ENCODE data around the gene C17orf107. TPM values are rescaled to one million over a fixed set of nuclear protein-coding genes. Genes with fewer than 3 reads are reported as not detected.
A peak's percentile ranks its signal among the peaks of the same experiment; 100 is the strongest.
"Not testable (repeated sequence)": the region's sequence is repeated elsewhere in the genome, so short reads cannot be mapped to it uniquely, and the experiment has no call there.

C17orf107 gene
- total RNA-seq, 1 donor from 2014 or later, result 3.0 TPM

DNA sequence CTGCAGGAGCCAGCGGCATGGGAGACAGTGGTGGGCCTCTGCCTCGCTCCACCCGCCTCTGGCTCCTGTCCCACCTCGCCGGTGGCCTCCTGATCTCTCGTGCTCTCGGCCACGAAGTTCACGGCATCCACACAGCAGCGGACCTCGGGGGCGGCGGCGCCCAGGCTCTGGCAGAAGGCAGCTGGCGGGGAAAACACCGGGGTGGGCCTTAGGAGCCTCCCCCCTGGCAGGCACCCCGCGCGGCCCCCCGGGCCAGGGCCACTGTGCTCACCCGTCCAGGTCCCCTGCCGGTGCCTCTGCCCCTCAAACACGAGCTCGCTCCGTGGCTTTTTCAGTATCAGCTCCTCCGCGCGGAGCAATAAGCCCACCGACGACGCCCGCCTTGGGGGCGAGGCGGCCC, 409 bp upstream of the C17orf107 start:
- no peak for DNase-seq (ENCODE audit: low spot score)

DNA sequence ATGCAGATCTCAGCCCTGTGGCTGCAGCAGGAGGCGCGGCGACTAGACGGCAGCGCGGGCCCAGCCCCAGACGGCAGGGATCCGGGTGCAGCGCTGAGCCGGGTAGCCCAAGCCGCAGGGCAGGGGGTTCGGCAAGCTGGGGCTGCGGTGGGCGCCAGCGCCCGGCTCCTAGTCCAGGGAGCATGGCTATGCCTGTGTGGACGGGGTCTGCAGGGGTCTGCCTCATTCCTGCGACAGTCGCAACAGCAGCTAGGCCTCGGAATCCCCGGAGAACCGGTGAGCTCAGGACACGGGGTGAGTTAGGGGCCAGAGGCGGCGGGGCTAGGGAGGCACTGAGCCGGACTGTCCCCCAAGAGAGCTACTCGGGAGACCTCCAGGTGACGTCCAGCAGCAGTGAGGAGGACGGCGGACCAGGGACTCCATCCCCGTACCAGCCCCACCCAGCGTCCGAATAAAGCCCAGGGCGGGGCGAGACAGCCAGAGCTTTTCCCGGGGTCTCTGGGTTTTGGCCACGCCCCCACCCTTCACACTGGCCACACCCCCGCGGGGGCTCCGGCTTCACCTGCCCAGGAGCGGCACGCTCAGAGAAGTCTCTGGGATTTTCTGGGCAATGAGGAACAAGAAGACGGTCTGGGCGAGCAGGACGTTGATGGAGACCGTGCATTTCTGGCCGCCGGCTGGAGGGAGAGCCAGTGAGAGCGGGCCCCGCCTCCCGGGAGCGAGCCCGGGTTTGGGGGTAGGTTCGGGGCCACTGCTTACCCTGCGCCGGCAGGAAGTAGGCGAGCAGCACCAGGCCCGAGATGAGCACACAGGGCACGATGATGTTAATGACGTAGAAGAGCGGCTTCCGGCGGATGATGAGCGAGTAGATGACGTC, 1.1 kb downstream of the C17orf107 start:
- no peak for DNase-seq (ENCODE audit: low spot score)

DNA sequence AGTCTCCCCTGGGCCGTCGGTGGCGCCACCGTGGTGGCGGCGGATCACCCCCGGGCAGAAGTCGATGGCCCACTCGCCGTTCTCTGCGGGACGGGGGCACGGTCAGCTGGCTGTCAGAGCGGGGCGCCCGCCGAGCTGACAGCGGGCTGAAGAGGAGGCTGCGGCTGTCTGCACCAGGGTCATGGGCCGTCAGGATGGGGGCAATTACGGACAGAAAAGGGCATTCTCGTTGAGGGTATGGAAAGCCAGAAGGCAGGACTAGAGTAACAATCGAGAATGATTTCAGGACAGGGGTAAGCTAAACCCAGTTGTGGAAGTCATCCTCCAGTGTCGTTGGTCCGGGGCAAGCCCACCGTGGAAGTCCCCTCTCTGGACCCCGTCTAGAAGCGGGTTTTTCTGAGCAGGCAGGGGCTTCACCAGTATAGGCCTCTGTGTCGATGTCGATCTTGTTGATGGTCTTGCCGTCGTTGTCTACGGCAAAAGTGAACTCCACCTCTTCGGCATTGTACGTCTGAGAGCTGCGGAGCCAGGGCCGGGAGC, 1.8 kb downstream of the C17orf107 start:
- no peak for DNase-seq (ENCODE audit: low spot score)

DNA sequence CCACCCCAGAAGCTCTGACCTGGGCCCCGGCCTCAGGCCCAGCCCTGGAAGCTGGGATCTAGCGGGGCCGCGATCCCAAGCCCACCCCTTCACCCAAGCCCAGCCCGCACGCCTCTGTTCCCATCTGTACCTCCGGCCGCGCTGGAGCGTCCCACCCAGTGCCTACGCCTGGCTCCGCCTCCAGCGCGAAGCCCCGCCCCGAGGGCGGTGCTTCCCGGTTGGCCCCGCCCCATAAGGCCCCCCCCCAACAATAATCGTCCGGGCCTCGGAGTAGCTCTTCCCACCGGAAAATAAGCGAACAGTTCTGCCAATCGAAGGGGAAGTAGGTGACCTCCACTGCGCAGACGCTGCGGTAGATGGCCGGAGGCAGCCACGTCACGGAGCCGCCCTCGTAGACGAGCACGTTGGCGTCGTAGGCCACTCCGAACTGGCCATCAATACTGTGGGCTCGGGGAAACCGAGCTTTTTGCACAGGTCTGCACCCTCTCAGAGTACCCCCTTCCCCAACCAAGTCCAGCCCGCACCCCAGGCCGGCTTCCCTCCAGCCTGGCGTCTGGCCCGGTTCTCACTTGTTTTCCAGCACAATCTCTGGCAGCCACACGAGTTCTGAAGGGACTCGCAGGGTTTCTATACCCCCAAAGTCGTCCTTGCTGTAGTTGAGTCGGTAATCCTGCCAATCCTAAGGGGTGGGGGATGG, 2.5 kb downstream of the C17orf107 start:
- no peak for DNase-seq (ENCODE audit: low spot score)

DNA sequence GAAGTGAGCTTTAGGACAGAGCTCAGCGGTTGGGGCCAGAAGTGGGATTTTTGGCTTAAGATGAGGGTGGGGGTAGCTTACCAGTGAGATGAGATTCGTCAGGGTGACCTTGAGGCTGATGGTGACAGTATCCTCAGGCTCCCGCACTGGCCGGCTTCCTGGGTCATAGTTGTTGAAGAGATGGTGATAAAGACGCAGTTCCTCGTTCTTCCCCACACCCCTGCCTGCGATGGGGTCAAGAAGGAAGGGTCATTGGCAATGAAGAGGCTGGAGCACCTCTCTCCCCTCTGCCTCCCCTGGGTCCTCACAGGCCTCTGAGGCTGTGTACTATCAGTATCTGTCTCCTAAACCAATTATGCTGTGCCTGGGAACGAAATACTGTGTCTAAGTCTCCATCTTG, 3.2 kb downstream of the C17orf107 start:
- no peak for DNase-seq (ENCODE audit: low spot score)

DNA sequence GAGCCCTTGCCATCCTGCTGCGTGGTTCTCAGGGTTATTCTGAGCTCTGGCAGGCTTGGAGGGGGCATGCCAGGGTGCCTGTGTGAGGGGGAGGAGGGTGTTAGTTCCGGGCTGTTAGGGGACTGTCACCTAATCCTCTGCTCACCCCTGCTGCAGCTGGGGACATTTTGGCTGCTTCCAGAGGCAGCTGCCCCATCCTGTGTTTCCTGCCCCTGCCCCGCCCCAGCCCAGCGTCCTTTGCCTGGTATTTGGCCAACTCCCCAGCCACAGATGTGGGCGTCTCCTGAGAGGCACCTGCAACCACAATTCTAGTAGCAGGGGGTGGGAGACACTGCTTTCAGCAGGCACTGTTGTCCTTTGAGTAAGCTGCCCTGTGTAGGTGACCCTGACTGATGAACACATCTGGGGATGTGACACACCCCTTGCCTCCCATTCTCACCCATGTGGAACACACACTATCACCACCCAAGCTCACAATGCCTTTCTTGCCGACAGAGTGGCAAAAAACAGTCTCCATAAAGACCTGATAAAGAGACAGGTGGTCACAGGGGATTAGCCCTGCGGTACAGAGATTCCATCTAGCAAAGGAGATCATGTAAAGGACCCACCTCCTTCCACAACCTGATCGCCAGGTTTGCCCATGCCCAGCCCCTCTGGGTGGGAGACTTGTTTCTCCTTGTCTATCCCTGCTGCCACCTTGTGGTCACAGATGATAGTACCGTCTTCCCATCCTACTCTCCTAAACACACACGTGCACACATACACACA, 3.9 kb downstream of the C17orf107 start, which contains the start of gene CHRNE:
Gene CHRNE (minus strand): TSS at position 48 of the 768 bp plus-strand sequence. CDS start 35 bp downstream, at position 13.
- no peak for DNase-seq (ENCODE audit: low spot score)

DNA sequence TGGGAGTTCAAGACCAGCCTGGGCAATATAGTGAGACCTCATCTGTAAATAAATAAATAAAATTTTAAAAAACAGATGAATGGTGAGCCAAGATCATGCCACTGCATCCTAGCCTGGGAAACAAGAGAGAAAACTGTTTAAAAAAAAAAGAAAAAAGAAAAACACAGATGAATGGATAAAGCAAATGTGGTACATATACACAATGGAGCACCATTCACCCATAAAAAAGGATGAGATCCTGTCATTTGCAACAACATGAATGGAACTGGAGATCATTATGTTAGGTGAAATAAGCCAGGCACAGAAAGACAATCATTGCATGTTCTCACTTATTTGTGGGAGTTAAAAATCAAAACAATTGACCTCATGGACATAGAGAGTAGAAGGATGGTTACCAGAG, 7.3 kb downstream of the C17orf107 start:
- not testable (repeated sequence) for DNase-seq (ENCODE audit: low spot score)

DNA sequence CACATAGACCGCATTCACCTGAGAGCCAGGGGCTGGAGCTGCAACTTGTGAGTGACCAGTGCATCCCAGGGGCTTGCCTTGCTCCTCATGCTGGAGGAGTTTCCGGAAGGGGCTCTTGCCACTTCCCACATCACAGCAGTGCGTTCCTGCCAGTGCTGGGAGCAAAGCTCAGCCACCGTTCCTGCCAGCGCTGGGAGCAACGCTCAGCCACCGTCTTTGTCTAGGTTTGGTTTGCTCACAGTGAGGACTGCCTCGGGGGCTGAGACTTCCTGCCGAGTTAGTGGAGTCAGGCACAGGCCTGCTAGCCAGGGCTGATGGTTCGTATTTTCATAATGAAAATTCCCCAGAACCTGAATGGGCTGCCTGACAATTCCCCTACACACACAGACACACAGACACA, 9.0 kb downstream of the C17orf107 start:
- no peak for DNase-seq (ENCODE audit: low spot score)

DNA sequence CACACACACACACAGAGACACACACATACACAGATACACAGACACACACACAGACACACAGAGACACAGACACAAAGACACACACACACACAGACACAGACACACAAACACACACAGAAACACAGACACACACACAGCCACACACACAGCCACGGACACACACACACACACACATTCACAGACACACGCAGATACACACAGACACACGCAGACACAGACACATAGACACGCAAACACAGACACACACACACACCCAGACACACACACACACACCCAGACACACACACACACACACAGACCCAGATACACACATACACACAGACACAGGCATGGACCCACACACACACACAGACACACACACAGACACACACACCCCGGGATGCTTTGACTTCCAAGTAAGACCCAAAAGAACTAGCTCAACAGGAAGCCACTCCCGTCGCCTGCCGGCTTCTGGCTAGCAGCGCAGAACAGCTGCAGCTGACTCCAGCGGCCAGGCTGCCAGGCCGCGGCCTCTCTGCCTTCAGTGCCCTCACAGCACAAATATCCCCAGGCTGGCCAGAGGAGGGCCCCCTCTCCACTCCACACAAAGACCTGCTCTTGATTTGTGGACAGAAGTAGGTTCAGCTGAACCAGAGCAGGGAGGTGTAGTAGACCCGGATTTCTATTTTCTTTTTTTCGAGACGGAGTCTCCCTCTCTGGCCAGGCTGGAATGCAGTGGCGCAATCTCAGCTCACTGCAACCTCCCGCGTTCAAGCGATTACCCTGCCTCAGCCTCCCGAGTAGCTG, 9.6 kb downstream of the C17orf107 start:
- peak; percentile 94 for DNase-seq (ENCODE audit: low spot score)

DNA sequence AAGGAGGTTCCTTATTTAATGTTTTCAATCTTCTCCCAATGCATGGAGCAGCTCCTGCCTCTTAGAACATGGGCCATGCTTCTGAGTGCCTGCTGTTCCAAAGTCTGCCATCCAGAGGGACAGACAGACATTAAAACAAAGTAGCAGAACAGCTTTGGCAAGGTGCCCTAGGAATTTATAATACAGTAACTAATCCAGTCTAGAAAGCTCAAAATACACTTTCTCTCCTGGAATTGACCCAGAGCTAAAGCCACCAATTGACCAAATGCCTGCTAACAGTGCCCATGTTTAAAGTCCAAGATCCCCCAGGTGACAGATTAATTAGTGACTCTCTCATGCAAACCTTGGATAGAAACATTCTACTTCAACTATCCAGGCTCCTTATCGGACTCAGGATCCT, 14.7 kb downstream of the C17orf107 start:
- no peak for DNase-seq (ENCODE audit: low spot score)

DNA sequence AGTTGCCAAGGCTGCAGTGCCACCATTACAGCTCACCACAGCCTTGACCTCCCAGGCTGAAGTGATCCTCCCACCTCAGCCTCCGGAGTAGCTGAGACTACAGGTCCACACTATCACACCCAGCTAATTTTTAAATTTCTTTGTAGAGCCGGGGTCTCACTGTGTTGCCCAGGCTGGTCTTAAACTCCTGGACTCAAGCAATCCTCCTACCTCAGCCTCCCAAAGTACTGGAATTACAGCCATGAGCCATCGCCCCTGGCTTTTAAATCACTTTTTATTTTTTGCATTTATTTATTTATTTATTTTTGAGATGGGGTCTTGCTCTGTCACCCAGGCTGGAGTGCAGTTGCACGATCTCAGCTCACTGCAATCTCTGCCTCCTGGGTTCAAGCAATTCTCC, 15.2 kb downstream of the C17orf107 start:
- DNase-seq (ENCODE audit: low spot score), result not testable (repeated sequence)

DNA sequence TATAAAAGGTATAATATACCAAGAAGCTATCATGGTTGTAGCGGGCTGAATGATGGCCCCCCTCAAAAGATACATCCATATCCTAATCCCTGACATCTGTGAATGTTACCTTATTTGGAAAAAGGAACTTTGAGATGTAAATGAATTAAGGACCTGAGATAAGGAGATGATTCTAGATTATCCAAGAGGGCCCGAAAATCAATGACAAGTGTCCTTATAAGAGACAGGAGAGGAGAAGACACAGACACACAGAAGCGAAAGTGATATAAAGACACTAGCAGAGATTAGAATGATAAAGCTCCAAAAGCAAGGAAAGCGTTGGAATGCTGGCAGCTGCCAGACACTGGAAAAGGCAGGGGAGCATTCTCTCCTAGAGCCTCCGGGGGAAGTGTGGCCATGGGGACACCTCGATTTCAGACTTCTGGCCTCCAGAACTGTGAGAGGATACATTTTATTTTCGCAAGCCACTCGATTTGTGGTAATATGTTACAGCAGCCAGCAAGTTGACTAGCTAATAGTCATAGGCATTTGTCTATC, 20.2 kb downstream of the C17orf107 start:
- DNase-seq (ENCODE audit: low spot score), result no peak

DNA sequence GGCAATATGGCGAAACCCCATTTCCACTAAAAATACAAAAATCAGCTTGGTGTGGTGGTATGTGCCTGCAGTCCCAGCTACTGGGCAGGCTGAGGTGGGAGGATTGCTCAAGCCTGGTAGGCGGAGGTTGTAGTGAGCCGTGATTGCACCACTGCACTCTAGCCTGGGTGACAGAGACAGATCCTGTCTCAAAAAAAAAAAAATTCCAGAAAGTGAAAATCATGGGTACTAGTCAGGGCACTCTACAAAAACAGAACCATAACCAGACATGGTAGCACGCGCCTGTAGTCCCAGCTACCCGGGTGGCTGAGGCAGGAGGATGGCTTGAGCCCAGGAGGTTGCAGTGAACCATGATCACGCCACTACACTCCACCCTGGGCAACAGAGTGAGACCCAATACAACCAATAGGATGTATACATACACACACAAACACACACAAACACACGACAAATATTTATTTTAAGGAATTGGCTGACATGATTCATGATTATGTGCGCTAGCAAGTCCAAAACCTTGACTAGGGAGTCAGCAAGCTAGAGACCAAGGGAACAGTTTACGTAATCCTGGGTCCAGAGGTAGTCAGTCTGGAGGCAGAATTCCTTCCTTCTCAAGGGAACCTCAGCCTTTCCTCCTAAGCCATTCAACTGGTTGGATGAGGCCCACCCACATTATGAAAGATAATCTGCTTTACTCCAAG, 21.2 kb downstream of the C17orf107 start:
- DNase-seq (ENCODE audit: low spot score), result no peak

DNA sequence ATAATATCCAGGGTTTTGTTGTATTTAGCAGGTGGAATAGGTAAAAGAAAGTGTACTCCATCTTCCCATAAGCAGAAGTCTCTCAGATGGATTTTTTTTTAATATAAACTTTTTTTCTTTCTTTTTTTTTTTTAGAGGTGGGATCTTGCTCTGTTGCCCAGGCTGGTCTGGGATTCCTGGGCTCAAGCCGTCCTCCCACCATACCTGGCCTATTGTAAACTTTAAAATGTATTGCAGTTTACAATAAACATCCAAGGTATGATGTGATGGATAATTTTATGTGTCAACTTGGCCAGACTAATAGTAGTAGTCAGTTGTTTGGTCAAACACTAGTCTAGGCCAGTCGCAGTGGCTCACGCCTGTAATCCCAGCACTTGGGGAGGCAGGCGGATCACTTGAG, 22.0 kb downstream of the C17orf107 start:
- DNase-seq (ENCODE audit: low spot score), result no peak

DNA sequence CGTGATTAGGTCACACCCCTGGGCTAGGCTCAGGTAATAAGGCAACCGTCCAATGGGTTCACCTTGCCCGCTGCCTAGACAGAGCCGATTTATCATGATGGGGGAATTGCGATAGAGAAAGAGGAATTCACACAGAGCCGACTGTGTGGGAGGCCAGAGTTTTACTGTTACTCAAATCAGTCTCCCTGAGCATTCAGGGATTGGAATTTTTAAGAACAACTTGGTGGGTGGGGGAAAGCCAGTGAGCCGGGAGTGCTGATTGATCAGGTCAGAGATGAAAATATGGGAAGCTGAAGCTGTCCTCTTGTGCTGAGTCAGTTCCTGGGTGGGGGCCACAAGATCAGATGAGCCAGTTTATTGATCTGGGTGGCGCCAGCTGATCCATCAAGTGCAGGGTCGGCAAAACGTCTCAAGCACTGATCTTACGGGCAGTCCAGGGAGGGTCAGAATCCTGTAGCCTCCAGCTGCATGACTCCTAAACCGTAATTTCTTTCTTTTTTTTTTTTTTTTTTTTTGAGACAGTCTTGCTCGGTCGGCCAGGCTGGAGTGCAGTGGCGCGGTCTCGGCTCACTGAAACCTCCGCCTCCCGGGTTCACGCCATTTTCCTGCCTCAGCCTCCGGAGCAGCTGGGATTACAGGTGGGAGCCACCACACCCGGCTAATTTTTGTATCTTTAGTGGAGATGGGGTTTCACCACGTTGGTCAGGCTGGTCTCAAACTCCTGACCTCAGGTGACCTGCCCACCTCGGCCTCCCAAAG, 27.4 kb downstream of the C17orf107 start:
- DNase-seq (ENCODE audit: low spot score), result not testable (repeated sequence)

DNA sequence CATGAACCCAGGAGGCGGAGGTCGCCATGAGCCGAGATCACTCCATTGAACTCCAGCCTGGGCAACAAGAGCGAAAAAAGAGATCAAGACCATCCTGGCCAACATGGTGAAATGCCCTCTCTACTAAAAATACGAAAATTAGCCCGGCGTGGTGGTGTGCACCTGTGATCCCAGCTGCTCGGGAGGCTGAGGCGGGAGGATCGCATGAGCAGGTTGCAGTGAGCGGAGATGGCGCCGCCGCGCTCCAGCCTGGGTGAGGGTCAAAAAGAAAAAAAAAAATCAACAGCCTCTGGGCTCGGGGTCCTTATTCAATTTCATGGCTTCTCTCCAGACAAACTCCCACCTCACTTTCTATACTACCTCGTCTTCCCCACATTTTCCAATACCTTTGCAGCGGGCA, 29.5 kb downstream of the C17orf107 start:
- no peak for DNase-seq (ENCODE audit: low spot score)

DNA sequence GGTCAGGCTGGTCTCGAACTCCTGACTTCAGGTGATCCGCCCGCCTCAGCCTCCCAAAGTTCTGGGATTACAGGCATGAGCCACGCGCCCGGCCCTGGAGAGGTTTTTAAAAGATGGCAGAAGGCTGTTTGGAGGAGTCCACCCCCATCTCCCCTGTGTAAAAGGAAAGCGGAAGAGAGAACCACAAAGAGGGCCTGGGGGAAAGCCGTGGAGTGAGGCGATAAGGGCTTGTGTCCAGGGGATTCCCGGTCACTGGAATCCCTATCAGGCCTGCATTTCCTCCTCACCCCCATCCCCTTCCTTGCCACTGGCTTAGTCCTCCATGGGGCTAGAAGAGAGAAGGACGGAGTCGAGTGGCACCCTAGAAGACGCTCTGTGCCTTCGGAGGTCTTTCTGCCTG, 32.6 kb downstream of the C17orf107 start, which contains the start of gene GP1BA:
Gene GP1BA (plus strand): TSS at position 315 of the 400 bp plus-strand sequence. CDS start 328 bp downstream, outside the sequence.
- no peak for DNase-seq (ENCODE audit: low spot score)

DNA sequence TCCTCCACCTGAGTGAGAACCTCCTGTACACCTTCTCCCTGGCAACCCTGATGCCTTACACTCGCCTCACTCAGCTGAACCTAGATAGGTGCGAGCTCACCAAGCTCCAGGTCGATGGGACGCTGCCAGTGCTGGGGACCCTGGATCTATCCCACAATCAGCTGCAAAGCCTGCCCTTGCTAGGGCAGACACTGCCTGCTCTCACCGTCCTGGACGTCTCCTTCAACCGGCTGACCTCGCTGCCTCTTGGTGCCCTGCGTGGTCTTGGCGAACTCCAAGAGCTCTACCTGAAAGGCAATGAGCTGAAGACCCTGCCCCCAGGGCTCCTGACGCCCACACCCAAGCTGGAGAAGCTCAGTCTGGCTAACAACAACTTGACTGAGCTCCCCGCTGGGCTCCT, 33.4 kb downstream of the C17orf107 start:
- no peak for DNase-seq (ENCODE audit: low spot score)

DNA sequence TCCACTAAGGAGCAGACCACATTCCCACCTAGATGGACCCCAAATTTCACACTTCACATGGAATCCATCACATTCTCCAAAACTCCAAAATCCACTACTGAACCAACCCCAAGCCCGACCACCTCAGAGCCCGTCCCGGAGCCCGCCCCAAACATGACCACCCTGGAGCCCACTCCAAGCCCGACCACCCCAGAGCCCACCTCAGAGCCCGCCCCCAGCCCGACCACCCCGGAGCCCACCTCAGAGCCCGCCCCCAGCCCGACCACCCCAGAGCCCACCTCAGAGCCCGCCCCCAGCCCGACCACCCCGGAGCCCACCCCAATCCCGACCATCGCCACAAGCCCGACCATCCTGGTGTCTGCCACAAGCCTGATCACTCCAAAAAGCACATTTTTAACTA, 34.3 kb downstream of the C17orf107 start:
- no peak for DNase-seq (ENCODE audit: low spot score)

Data from mesenteric fat pad (tissue), 1 donor.